Osteoblast (primary cell): ENCODE results near the gene PLCG1. TPM values are rescaled to one million over a fixed set of nuclear protein-coding genes. Genes with fewer than 3 reads are reported as not detected.

Source experiments
- DNase-seq: peaks from one replicate; pipeline ENCODE4 v3.0.0; 2011; ENCODE audit warnings: low spot score, mixed read lengths; ENCODE audit not compliant: insufficient read length; ENCODE audit errors: missing footprints
- H2AFZ ChIP-seq: 2 replicates; pipeline ENCODE4 v1.6.0; 2011; ENCODE audit warnings: mild to moderate bottlenecking, low read length
- H3K27ac ChIP-seq: 2 replicates; pipeline ENCODE4 v1.5.1; 2011; ENCODE audit warnings: mild to moderate bottlenecking, low read depth, low read length, moderate library complexity
- H3K27me3 ChIP-seq: 2 replicates; pipeline ENCODE4 v1.6.0; 2012; ENCODE audit warnings: mild to moderate bottlenecking, control low read depth, inconsistent platforms, low read length, moderate library complexity; ENCODE audit not compliant: insufficient read depth
- H3K36me3 ChIP-seq: 2 replicates; pipeline ENCODE4 v1.5.1; 2011; ENCODE audit warnings: mild to moderate bottlenecking, low read length, control low read depth, moderate library complexity; ENCODE audit not compliant: insufficient read depth
- H3K4me1 ChIP-seq: 2 replicates; pipeline ENCODE4 v1.5.1; 2011; ENCODE audit warnings: mild to moderate bottlenecking, low read length, control low read depth, moderate library complexity; ENCODE audit not compliant: insufficient read depth
- H3K4me2 ChIP-seq: 2 replicates; pipeline ENCODE4 v1.6.0; 2011; ENCODE audit warnings: mild to moderate bottlenecking, low read length; ENCODE audit not compliant: insufficient read depth
- H3K4me3 ChIP-seq: fragments of 200-600 bp; sonication (generic); 3 replicates; pipeline ENCODE4 v1.5.1; 2012; ENCODE audit warnings: mild to moderate bottlenecking, low read length, inconsistent platforms; ENCODE audit not compliant: insufficient read depth
- H3K79me2 ChIP-seq: 2 replicates; pipeline ENCODE4 v1.6.0; 2012; ENCODE audit warnings: mild to moderate bottlenecking, low read length, control low read depth, inconsistent platforms; ENCODE audit not compliant: insufficient read depth
- H3K9me3 ChIP-seq: 2 replicates; pipeline ENCODE4 v1.5.1; 2011; ENCODE audit warnings: low read depth, low read length, control low read depth
- H4K20me1 ChIP-seq: 2 replicates; pipeline ENCODE4 v1.6.0; 2012; ENCODE audit warnings: mild to moderate bottlenecking, low read length, control low read depth; ENCODE audit not compliant: insufficient read depth
- total RNA-seq: library from RNA; depleted of rRNA; stranded (reverse); fragments of >200 nt; gene quantifications from 2 replicates; pipeline ENCODE4 v1.2.3, GENCODE V29; 2012
- TF ChIP-seq, protein P1 (sequence below): IDR thresholded peaks from 2 replicates; pipeline ENCODE4 v1.5.1; 2011; ENCODE audit warnings: mild to moderate bottlenecking, low read depth, low read length, moderate library complexity; ENCODE audit errors: extremely low read depth

Gene PLCG1
- total RNA-seq, 1 donor = 72.4 TPM

DNA sequence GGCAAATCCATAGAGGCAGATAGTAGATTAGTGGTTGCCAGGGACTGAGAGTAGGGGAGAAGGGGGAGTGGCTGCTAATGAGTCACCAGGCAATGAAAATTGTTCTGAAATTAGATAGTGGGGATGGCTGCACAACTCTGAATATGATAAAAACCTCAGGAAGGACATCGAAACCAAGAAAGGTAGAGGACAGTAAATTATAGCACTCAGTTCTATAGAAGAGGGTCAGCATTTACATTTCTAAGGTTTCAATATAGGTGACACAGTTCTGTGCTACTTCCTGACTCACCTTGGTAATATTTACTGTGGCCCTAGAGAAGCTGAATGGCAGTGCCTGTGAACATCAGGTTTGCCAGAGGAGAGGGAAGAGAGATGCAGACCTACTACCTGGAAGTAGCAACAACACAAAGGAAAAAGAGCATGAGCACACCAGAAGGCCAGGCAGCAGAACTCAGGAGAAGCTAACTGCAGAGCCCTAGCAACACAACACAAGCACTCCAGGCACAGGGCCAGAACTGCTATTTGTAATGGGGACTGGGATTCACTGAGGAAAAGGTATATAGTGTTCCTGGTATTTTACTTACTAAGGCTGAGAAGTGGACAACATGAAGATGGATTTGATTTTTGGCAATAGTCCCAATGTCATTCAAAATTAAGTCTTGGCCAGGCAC, 75.9 kb downstream of the PLCG1 start:
- H4K20me1 ChIP-seq = peaks cover 15% of the 10 kb centered on the region
- no peaks in the 10 kb centered on the region for H3K9me3 ChIP-seq
- peaks cover 44% of the 10 kb centered on the region for H3K79me2 ChIP-seq
- peaks cover 11% of the 10 kb centered on the region for H3K4me1 ChIP-seq
- DNase-seq = peak; percentile 59
- H3K4me2 ChIP-seq = peak overlapping the region; percentile 20
- TF ChIP-seq, protein P1, sequence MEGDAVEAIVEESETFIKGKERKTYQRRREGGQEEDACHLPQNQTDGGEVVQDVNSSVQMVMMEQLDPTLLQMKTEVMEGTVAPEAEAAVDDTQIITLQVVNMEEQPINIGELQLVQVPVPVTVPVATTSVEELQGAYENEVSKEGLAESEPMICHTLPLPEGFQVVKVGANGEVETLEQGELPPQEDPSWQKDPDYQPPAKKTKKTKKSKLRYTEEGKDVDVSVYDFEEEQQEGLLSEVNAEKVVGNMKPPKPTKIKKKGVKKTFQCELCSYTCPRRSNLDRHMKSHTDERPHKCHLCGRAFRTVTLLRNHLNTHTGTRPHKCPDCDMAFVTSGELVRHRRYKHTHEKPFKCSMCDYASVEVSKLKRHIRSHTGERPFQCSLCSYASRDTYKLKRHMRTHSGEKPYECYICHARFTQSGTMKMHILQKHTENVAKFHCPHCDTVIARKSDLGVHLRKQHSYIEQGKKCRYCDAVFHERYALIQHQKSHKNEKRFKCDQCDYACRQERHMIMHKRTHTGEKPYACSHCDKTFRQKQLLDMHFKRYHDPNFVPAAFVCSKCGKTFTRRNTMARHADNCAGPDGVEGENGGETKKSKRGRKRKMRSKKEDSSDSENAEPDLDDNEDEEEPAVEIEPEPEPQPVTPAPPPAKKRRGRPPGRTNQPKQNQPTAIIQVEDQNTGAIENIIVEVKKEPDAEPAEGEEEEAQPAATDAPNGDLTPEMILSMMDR = no peak
- H2AFZ ChIP-seq = no peak overlapping the region
- peak overlapping the region; percentile 15 for H3K27ac ChIP-seq
- H3K36me3 ChIP-seq = no peaks in the 10 kb centered on the region
- no peaks in the 10 kb centered on the region for H3K27me3 ChIP-seq
- H3K4me3 ChIP-seq = no peak overlapping the region

DNA sequence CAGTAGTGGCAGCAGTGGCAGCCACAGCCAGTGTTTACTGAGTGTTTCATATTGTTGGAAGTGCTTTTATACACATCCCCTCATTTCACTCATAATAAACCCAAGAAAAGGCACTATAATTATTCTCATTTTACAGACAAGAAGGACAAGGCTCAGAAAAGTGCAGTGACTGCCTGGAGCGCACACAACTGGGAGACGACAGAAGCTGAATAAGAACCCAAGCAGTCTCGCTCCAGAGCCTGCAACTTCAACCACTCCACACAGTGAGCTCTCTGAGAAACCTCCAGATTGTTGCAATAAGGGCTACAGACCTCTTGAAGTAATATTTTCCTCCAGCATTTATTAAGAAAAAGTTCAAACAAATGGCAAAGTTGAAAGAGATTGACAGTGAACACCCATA, 76.9 kb downstream of the PLCG1 start:
- H3K9me3 ChIP-seq = no peaks in the 10 kb centered on the region
- no peaks in the 10 kb centered on the region for H3K27me3 ChIP-seq
- no peak overlapping the region for H3K27ac ChIP-seq
- TF ChIP-seq, protein P1 = no peak
- H4K20me1 ChIP-seq = peaks cover 18% of the 10 kb centered on the region
- H3K79me2 ChIP-seq = peaks cover 45% of the 10 kb centered on the region
- no peaks in the 10 kb centered on the region for H3K36me3 ChIP-seq
- no peak overlapping the region for H3K4me2 ChIP-seq
- no peak overlapping the region for H3K4me3 ChIP-seq
- H2AFZ ChIP-seq = no peak overlapping the region
- peaks cover 16% of the 10 kb centered on the region for H3K4me1 ChIP-seq
- no peak for DNase-seq

DNA sequence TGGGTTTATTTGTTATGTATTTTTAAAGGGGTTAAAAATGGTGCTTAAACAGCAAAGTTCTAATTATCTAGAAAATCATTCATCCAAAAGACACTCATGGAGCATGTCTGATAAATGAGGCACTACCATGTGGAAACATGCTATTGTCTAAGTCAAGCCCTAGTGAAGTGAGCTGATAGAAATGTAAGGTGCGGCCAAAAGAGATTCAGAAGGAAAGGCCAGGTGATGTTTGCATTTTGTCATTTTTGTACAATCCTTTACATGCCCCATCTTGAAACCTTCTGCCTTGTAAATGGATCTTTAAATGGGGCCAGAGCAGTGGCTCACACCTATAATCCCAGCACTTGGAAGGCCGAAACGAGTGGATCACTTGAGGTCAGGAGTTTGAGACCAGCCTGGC, 77.3 kb downstream of the PLCG1 start:
- TF ChIP-seq, protein P1 = no peak

DNA sequence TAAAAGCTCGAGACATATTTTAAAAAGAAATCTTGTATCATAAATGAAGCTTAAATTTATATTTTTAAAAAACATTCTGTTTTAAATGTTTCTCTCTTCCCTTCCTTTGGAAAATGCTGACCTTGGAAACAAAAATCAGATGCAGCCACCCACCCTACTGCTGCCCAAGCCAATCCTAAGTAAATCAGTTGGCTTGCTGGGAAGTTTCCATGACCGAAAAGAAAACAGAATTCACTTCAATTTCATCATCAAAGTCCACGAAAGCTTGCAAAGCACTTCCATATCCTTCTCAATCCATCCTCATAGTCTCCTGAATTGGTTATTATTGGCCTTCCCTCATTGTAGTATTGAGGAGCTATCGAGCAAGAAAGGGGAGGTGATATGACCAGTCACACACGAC, 80.1 kb downstream of the PLCG1 start:
- Histone ChIP-seq H3K36me3 (no peaks in the 10 kb centered on the region), H3K27me3 (no peaks in the 10 kb centered on the region), H3K27ac (no peak overlapping the region), H3K9me3 (no peaks in the 10 kb centered on the region), H4K20me1 (peaks cover 15% of the 10 kb centered on the region), H3K4me1 (peaks cover 19% of the 10 kb centered on the region), H3K79me2 (peaks cover 60% of the 10 kb centered on the region), H2AFZ (no peak overlapping the region), H3K4me3 (no peak overlapping the region), H3K4me2 (no peak overlapping the region)
- no peak for DNase-seq
- TF ChIP-seq, protein P1 = no peak

More for the DNA sequence above, 77.3 kb downstream of the PLCG1 start:
- DNase-seq = no peak
- Histone ChIP-seq H2AFZ (no peak overlapping the region), H3K4me3 (no peak overlapping the region), H3K9me3 (no peaks in the 10 kb centered on the region), H3K27me3 (no peaks in the 10 kb centered on the region), H3K4me1 (peaks cover 16% of the 10 kb centered on the region), H4K20me1 (peaks cover 18% of the 10 kb centered on the region), H3K4me2 (no peak overlapping the region), H3K27ac (no peak overlapping the region), H3K79me2 (peaks cover 48% of the 10 kb centered on the region), H3K36me3 (no peaks in the 10 kb centered on the region)
